ENCODE measurements around the gene SFR1. TPM values are rescaled to one million over a fixed set of nuclear protein-coding genes. Genes with fewer than 3 reads are reported as not detected.

SFR1 gene, protein sequence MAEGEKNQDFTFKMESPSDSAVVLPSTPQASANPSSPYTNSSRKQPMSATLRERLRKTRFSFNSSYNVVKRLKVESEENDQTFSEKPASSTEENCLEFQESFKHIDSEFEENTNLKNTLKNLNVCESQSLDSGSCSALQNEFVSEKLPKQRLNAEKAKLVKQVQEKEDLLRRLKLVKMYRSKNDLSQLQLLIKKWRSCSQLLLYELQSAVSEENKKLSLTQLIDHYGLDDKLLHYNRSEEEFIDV
- polyA plus RNA-seq: 10 to 100 TPM in 1 of 4 donors, 1 to 10 TPM in 3; 3.1 to 10.6 (median 7.4) TPM
- long read RNA-seq, donor 1, transcript SFR1-201 (4 exons, 1,438 nt): major isoform, 7 of 20 reads
- long read RNA-seq, donor 1, transcript SFR1-202 (4 exons, 1,503 nt): major isoform, 7 of 20 reads
- long read RNA-seq, donor 1, partial matches to known transcripts: 6 of 20 reads
- long read RNA-seq, donor 1, other reads (novel, unspliced or antisense): 0 of 20 reads
- long read RNA-seq, donor 2, partial matches to known transcripts: 0 of 1 reads
- long read RNA-seq, donor 2, other reads (novel, unspliced or antisense): 0 of 1 reads
- long read RNA-seq, donor 3, partial matches to known transcripts: 0 of 2 reads
- long read RNA-seq, donor 3, other reads (novel, unspliced or antisense): 0 of 2 reads
- long read RNA-seq, donor 4: 0 reads
- long read RNA-seq, donor 5: 0 reads
- long read RNA-seq, donor 6, partial matches to known transcripts: 0 of 2 reads
- long read RNA-seq, donor 6, other reads (novel, unspliced or antisense): 0 of 2 reads
- long read RNA-seq, donor 7: 0 reads
- long read RNA-seq, donor 8, partial matches to known transcripts: 0 of 1 reads
- long read RNA-seq, donor 8, other reads (novel, unspliced or antisense): 0 of 1 reads
- long read RNA-seq, donor 9: 0 reads
- long read RNA-seq, donor 10, partial matches to known transcripts: 0 of 5 reads
- long read RNA-seq, donor 10, other reads (novel, unspliced or antisense): 0 of 5 reads

DNA sequence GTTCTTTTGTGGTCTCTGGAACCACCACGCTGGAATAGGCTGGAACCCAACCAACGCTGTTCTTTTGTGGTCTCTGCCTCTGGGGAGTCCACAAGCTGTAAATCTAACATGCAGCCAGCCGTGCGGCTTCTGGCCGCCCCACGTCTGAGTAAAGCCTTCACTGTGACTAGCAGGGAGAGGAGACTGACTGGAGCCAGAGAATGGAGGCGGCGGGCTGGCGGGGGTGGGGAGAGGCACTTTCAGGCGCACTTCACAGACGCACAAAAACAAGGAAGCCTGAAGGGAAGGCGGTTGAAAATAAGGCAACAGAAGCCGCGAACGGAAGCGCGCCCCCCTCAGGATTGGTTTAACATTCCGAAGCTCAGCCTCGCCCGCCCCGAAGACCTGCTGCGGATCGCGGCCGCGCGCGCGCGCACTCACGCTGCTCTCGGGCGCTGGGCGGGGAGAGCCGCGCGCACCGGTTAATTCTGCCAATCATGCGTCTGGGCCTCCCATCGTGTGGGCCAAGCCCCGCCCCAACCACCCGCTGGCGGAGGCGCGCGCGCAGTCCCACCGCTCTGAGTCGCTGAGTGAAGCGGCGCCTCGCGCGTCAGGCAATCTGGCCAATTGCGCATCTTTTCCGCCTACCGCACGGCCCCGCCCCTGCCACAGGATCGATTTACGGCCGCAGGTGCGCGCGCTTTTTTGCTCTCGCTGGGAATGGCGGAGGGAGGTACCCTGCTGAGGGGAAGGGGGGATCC, at the start of gene SFR1:
Gene SFR1, plus strand, starts transcription at position 687 of the 740 bp plus-strand sequence. Its CDS starts 13 bp downstream, at position 700.
- FAIRE-seq: no peak
- Histone ChIP-seq H3K4me3 (ENCODE audit: low read depth in 1 of 3, low read length in 3 of 3) (peak within 1 kb of the TSS; percentile 63 to 79 (median 73)), H3K4me1 (ENCODE audit: control insufficient read depth in 3 of 3, insufficient read depth in 2 of 3, low read depth in 1 of 3, low read length in 2 of 3) (peaks cover 0 to 14% (median 3%) of the 10 kb centered on the region in 3 donors), H3K27me3 (ENCODE audit: control insufficient read depth in 3 of 3, insufficient read depth in 3 of 3, low read length in 3 of 3) (no peaks in the 10 kb centered on the region), H3K27ac (ENCODE audit: low read depth in 1 of 3, low read length in 2 of 3) (peak within 1 kb of the TSS; percentile 95 to 100 (median 99)), H3K36me3 (ENCODE audit: control insufficient read depth in 3 of 3, insufficient read depth in 2 of 3, low read depth in 1 of 3, low read length in 3 of 3) (peaks cover 0 to 3% (median 0%) of the 10 kb centered on the region in 3 donors), H3K9me3 (ENCODE audit: control insufficient read depth in 2 of 2, insufficient read depth in 1 of 2, low read depth in 1 of 2, low read length in 1 of 2) (no peaks in the 10 kb centered on the region)
- peak; percentile 99 to 100 for DNase-seq
- 0 to 1% (median 0%) methylated on average over 63 to 67 of the region's 67 CpGs for WGBS, 3 donors

DNA sequence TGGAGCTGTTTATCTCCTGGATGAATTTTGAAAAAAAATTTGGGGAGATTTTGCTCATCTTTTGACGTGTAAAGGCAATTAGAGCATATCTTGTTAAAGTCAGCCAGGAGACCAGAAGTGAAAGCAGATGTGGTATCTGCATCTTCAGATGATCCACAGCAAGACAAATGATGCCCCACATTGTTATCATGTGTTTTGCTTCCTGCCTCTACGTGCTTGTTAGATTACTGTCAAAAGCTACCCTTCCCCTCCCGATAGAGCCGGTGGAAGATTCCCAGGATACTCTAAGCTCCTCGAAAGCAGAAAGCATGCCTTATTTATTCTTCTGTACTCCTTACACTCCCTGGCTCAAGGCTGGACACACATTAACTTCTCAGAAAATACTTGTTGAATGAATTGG, 49.2 kb upstream of the SFR1 start:
- no peak overlapping the region for H3K4me3 ChIP-seq (ENCODE audit: low read depth in 1 of 3, low read length in 3 of 3)
- DNase-seq (no peak), FAIRE-seq (no peak)
- H3K36me3 ChIP-seq (ENCODE audit: control insufficient read depth in 3 of 3, insufficient read depth in 2 of 3, low read depth in 1 of 3, low read length in 3 of 3): no peaks in the 10 kb centered on the region
- no peaks in the 10 kb centered on the region for H3K9me3 ChIP-seq (ENCODE audit: control insufficient read depth in 2 of 2, insufficient read depth in 1 of 2, low read depth in 1 of 2, low read length in 1 of 2)
- 62 to 87% (median 68%) methylated on average over 5 of the region's 5 CpGs for whole genome bisulfite sequencing, 3 donors
- no peaks in the 10 kb centered on the region for H3K27me3 ChIP-seq (ENCODE audit: control insufficient read depth in 3 of 3, insufficient read depth in 3 of 3, low read length in 3 of 3)
- H3K27ac ChIP-seq (ENCODE audit: low read depth in 1 of 3, low read length in 2 of 3): no peak overlapping the region
- H3K4me1 ChIP-seq (ENCODE audit: control insufficient read depth in 3 of 3, insufficient read depth in 2 of 3, low read depth in 1 of 3, low read length in 2 of 3): peaks cover 0 to 32% (median 6%) of the 10 kb centered on the region in 3 donors

DNA sequence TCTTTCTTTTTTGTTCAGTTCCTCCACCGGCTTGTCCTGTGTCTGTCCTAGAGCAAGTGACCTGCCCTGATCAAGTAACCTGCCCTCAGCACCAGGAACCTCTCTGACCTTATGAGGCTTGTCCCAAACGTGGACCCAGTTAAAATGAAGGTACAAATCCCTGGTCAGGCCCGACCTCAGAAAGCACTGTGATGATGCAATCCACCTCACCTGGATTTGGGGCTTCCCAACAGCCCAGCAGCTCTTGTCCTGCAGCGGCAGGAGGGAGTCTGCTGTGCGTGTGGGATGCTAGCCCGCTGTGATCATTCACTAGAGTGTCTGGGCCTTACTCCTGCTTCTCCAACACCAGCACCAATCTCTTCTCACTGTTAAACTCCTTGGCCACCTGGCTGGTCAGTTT, 47.5 kb upstream of the SFR1 start:
- DNase-seq (no peak), FAIRE-seq (no peak)
- Histone ChIP-seq H3K9me3 (ENCODE audit: control insufficient read depth in 2 of 2, insufficient read depth in 1 of 2, low read depth in 1 of 2, low read length in 1 of 2) (no peaks in the 10 kb centered on the region), H3K4me3 (ENCODE audit: low read depth in 1 of 3, low read length in 3 of 3) (no peak overlapping the region), H3K27me3 (ENCODE audit: control insufficient read depth in 3 of 3, insufficient read depth in 3 of 3, low read length in 3 of 3) (no peaks in the 10 kb centered on the region), H3K36me3 (ENCODE audit: control insufficient read depth in 3 of 3, insufficient read depth in 2 of 3, low read depth in 1 of 3, low read length in 3 of 3) (no peaks in the 10 kb centered on the region), H3K4me1 (ENCODE audit: control insufficient read depth in 3 of 3, insufficient read depth in 2 of 3, low read depth in 1 of 3, low read length in 2 of 3) (peaks cover 0 to 18% (median 6%) of the 10 kb centered on the region in 3 donors), H3K27ac (ENCODE audit: low read depth in 1 of 3, low read length in 2 of 3) (no peak overlapping the region)
- 78 to 83% (median 82%) methylated on average over 6 of the region's 6 CpGs for WGBS, 3 donors

DNA sequence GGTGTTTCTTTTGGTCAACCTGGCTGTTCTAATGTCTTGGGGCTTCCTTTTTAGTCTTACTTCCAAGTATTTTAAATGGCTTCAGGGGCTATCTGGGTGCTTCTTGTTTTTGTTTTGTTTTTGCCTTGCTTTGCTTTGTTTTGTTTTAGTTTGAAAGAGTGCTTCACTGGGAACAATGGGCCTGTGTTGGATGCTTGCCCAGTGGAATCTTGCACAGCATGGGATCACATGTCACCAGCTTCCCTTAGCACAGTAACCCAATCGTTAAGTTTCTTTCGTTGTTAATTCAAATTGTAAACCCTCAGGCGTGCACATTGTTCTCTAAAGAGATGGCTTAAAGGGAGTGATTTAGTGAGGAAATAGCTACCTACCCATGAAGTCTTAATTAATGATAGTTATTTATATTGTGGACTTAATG, 45.2 kb upstream of the SFR1 start:
- no peak overlapping the region for H3K4me3 ChIP-seq (ENCODE audit: low read depth in 1 of 3, low read length in 3 of 3)
- no peaks in the 10 kb centered on the region for H3K27me3 ChIP-seq (ENCODE audit: control insufficient read depth in 3 of 3, insufficient read depth in 3 of 3, low read length in 3 of 3)
- no peaks in the 10 kb centered on the region for H3K36me3 ChIP-seq (ENCODE audit: control insufficient read depth in 3 of 3, insufficient read depth in 2 of 3, low read depth in 1 of 3, low read length in 3 of 3)
- H3K4me1 ChIP-seq (ENCODE audit: control insufficient read depth in 3 of 3, insufficient read depth in 2 of 3, low read depth in 1 of 3, low read length in 2 of 3): peaks cover 0 to 7% (median 2%) of the 10 kb centered on the region in 3 donors
- FAIRE-seq: no peak
- DNase-seq: peak; percentile 59 to 64
- H3K9me3 ChIP-seq (ENCODE audit: control insufficient read depth in 2 of 2, insufficient read depth in 1 of 2, low read depth in 1 of 2, low read length in 1 of 2): no peaks in the 10 kb centered on the region
- no peak overlapping the region for H3K27ac ChIP-seq (ENCODE audit: low read depth in 1 of 3, low read length in 2 of 3)
- 9 to 31% (median 20%) methylated on average over 3 of the region's 3 CpGs for WGBS, 3 donors

DNA sequence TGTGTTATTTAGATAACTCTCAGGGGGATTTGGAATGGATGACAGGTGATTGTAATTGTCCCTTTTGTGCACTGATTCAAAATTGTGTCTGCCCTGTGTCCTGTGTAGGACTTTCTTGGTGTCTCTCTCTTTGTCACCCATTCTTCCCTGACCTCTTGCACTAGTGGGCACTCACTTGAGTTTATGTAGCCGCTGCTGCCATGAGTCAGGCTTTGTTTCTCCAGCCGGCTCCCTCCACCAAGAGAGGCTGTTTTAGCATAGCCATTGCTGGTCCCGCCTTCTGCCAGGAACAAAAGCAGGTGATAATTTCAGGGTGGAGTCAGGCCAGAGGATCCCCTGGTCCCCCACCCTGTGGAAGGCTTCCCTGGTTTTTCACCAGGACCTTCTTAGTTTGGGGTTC, 44.7 kb upstream of the SFR1 start:
- no peak for FAIRE-seq
- no peak overlapping the region for H3K27ac ChIP-seq (ENCODE audit: low read depth in 1 of 3, low read length in 2 of 3)
- WGBS, 3 donors: 32 to 70% (median 52%) methylated on average over 3 of the region's 3 CpGs

DNA sequence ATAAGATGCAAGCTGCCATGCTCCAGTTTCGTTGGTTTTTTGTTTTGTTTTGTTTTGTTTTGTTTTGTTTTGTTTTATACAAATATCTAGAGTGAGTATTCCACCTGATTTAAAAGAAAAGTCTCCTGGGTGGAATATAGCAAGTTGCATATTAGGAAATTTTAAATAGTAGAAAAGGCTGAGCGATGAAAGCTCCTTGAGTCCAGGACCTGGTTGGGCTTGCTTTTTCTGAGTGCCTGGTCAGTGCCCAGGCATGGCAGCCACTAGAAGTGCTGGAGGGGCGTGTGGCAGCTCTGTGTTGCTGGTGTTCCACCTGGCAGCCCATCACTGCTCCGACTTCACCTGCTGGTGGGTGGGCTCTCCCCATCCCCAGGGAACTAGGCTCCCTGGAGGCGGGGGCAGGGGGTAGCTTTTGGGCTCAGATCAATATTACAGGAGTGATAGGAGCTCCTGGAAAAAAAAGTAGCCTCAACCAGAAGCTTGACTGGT, 44.3 kb upstream of the SFR1 start:
- H3K4me3 ChIP-seq (ENCODE audit: low read depth in 1 of 3, low read length in 3 of 3): no peak overlapping the region
- H3K27ac ChIP-seq (ENCODE audit: low read depth in 1 of 3, low read length in 2 of 3): no peak overlapping the region
- DNase-seq (no peak), FAIRE-seq (no peak)
- WGBS, 3 donors: 76 to 78% (median 77%) methylated on average over 5 of the region's 5 CpGs
- H3K9me3 ChIP-seq (ENCODE audit: control insufficient read depth in 2 of 2, insufficient read depth in 1 of 2, low read depth in 1 of 2, low read length in 1 of 2): no peaks in the 10 kb centered on the region
- H3K27me3 ChIP-seq (ENCODE audit: control insufficient read depth in 3 of 3, insufficient read depth in 3 of 3, low read length in 3 of 3): no peaks in the 10 kb centered on the region
- H3K4me1 ChIP-seq (ENCODE audit: control insufficient read depth in 3 of 3, insufficient read depth in 2 of 3, low read depth in 1 of 3, low read length in 2 of 3): peaks cover 0 to 7% (median 2%) of the 10 kb centered on the region in 3 donors
- H3K36me3 ChIP-seq (ENCODE audit: control insufficient read depth in 3 of 3, insufficient read depth in 2 of 3, low read depth in 1 of 3, low read length in 3 of 3): no peaks in the 10 kb centered on the region

More for the DNA sequence above, 44.7 kb upstream of the SFR1 start:
- Histone ChIP-seq H3K36me3 (ENCODE audit: control insufficient read depth in 3 of 3, insufficient read depth in 2 of 3, low read depth in 1 of 3, low read length in 3 of 3) (no peaks in the 10 kb centered on the region), H3K9me3 (ENCODE audit: control insufficient read depth in 2 of 2, insufficient read depth in 1 of 2, low read depth in 1 of 2, low read length in 1 of 2) (no peaks in the 10 kb centered on the region), H3K4me3 (ENCODE audit: low read depth in 1 of 3, low read length in 3 of 3) (no peak overlapping the region), H3K4me1 (ENCODE audit: control insufficient read depth in 3 of 3, insufficient read depth in 2 of 3, low read depth in 1 of 3, low read length in 2 of 3) (peaks cover 0 to 7% (median 2%) of the 10 kb centered on the region in 3 donors), H3K27me3 (ENCODE audit: control insufficient read depth in 3 of 3, insufficient read depth in 3 of 3, low read length in 3 of 3) (no peaks in the 10 kb centered on the region)
- no peak for DNase-seq

DNA sequence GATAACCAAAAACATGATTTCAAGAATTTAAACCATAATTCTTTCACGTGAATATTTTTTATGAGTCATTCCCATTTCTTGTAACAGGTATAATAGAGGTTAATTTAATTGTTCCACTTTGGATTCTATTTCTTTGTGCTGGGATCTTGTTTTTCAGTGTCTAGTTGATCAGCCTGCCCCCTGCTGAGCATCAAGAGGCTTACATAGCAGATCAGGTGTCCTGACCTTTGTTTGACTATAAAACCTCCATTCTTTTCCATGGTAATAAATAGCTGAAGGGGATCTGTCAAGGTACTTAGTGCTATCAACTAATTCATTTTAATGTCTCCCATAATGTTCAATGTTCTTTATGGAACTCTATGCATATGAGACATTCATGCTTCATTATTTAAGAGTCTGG, 41.2 kb upstream of the SFR1 start:
- H3K9me3 ChIP-seq (ENCODE audit: control insufficient read depth in 2 of 2, insufficient read depth in 1 of 2, low read depth in 1 of 2, low read length in 1 of 2): no peaks in the 10 kb centered on the region
- DNase-seq (peak; percentile 84 to 86), FAIRE-seq (peak; percentile 81)
- H3K27me3 ChIP-seq (ENCODE audit: control insufficient read depth in 3 of 3, insufficient read depth in 3 of 3, low read length in 3 of 3): no peaks in the 10 kb centered on the region
- H3K4me3 ChIP-seq (ENCODE audit: low read depth in 1 of 3, low read length in 3 of 3): no peak overlapping the region
- H3K27ac ChIP-seq (ENCODE audit: low read depth in 1 of 3, low read length in 2 of 3): no peak overlapping the region
- H3K36me3 ChIP-seq (ENCODE audit: control insufficient read depth in 3 of 3, insufficient read depth in 2 of 3, low read depth in 1 of 3, low read length in 3 of 3): no peaks in the 10 kb centered on the region
- WGBS, 3 donors: 5 to 41% (median 16%) methylated on average over 1 of the region's 1 CpG
- H3K4me1 ChIP-seq (ENCODE audit: control insufficient read depth in 3 of 3, insufficient read depth in 2 of 3, low read depth in 1 of 3, low read length in 2 of 3): peaks cover 0 to 10% (median 2%) of the 10 kb centered on the region in 3 donors
